Measurements from ENCODE around the gene TLK2.

TLK2 gene

DNA sequence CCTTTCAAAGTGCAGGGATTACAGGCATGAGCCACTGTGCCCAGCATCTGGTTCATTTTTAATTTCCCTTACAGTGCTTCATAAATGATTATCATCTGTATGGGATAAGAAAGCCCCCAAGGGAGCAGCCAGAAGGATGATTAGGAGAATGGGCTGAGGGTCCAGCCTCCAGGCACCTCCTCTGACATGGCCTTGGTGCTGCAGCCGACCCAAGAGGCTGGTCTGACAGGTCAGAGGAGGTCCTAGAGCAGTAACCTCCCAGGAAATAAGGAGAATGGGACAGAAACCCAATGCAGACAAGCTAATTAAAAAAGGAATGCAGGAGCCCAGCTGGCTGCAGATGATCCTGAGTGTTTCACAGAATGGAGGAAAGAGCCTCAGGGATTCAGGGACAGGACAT, 177.8 kb downstream of the TLK2 start:
- no peak for DNase-seq (ENCODE audit: low read depth)

DNA sequence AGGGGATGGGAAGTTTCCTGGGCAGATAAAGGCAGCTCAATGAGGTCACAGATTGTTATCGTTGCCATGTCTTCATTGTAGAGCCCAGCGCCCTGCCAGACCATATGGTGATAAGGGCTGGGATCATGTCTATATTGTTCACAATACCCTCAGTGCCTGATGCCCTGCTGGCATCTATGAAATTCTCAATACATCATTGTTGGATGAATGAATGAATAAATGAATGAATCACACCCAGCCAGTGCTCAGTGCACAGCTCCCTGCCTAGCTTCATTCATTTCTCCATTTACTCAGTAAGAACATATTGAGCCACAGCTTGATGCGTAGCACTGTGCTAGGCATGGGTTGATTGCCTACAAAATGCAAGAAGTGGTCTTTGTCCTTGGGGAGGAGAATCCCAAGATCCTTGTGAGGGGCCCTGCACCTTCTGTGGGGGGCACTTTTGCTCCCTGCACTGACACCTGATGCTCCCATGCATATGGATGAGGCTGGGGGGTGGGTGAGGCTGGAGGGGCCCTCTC, 178.6 kb downstream of the TLK2 start:
- DNase-seq (ENCODE audit: low read depth), result no peak

DNA sequence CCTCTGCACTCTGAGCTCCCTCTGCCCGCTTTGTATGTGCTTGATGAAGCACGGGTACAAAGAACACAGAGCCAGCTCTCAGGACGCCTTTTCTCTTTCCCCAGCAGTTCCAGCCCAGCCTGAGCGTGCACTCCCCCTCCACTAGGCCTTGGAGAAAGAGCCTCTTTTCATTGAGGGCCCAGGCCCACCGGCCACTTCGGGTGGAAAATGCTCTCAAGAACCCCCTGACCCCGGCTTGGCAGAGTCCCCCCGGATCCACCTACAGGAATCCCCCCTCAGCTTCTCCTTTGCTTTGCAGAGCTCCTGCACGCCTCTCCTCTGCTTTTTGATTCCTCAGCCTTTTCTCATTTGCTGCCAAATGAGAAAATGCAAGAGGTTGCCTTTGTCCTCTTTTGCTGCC, 179.1 kb downstream of the TLK2 start:
- no peak for DNase-seq (ENCODE audit: low read depth)

DNA sequence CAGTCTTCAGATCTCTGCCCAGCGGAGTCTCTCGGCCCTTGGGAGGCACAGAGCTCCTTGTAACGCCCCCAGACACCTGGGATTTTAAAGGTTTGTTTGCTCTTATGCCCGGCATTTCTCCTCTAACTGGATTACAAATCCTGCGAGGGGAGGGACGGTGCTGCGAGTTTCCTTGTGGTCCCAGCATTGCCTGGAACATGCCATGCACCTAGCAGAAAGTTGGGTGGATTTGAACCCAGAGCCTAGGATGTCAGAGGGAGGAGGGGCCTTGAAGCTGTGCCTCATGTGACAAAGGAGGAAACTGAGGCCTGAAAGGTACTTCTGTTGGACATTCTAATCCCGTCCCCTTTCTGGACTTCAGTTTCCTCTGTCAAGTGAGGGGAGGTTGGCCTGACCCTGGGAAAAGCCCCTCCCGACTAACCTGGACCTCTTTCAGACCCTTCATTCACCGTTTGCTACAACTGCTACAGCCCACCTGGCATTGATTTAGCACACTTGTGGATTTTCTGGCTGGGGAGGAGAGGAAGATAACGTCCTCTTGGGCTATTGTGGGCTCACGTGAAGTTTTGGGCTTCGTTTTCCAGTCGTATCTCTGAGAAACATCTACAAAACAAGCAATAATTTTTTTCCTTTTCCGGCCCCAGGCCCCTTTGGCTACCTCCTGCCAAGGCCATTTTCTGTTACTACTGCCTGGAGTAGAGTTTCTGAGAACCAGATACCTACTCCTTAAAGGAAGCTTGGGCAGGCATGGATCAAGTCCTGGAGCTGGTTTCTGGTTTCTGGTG, 179.7 kb downstream of the TLK2 start:
- no peak for DNase-seq (ENCODE audit: low read depth)

DNA sequence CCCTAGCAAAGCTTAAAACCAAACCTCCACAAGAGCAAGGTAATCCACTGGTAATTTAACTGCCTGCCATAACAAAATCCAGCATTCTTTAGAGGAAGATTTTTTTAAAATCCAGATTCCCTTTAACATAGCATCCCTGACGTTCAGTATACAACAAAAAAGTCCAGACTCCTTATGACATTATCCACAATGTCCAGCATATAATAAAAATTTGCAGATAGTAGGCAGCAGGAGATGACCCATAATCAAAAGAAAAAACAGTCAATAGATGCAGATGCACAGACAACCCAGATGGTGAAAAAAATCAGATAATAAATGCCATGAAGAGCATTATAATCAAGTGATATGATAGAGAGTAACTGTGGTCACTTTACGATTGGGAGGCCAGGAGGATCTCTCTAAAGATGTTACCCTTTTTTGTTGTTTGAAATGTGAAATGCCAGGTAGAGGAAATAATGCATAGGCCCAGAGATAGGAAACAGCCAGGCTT, 182.0 kb downstream of the TLK2 start:
- no peak for DNase-seq (ENCODE audit: low read depth)

DNA sequence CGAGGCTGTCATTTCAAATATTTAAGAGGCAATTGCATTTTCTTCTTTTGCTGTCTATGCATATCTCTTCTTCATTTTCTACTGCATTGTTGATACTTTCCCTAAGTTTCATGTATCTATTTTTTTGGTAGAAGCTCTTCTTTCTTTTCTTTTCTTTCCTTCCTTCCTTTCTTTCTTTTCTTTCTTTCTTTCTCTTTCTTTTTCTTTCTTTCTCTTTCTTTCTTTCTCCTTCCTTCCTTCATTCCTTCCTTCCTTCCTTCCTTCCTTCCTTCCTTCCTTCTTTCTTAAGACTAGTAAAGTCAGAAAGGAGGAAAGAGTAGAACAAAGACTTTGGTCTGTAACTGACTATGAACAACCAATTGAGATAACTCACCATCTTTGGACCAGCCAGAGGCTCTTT, 182.7 kb downstream of the TLK2 start:
- DNase-seq (ENCODE audit: low read depth), result no peak

DNA sequence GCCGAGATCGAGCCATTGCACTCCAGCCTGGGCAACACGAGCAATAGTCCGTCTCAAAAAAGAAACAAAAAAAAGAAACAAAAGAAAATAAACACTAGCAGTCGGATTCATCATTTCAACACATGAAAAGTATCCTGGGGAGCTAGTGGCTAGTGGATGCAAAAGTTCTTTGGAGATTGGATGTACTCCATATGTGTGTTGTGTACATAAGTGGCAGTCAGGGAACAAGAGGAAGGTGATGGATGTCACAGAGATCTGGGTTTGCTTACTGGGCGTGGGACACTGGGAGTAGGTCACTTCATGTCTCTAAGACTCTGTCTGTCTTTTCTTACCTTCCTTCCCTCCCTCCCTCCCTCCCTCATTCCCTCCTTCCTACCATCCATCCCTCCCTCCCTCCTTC, 184.2 kb downstream of the TLK2 start:
- DNase-seq (ENCODE audit: low read depth), result no peak

All from iris pigment epithelial cell (primary cell).